SK-N-SH (cell line): ENCODE measurements around the gene TCN2. TPM values are rescaled to one million over a fixed set of nuclear protein-coding genes. Genes with fewer than 3 reads are reported as not detected.

Experiments used
- CTCF ChIA-PET: fragments of 300-600, 350-600 bp; formaldehyde crosslinking; extraction: SDS; loops from one replicate; lab custom pipeline; 2021; lab: Yijun Ruan, JAX
- POLR2A ChIA-PET: fragments of 350-600 bp; sonication (Branson Sonifier 250); formaldehyde crosslinking; extraction: SDS; loops from one replicate; lab custom pipeline; 2020; ENCODE audit warnings: antibody characterized with exemption, inconsistent platforms; lab: Yijun Ruan, JAX
- DNase-seq: peaks from one replicate; pipeline ENCODE4 v3.0.0; 2012
- H2AFZ ChIP-seq: fragments of 200-600 bp; sonication (generic); 2 replicates; pipeline ENCODE4 v1.8.1; 2016; ENCODE audit warnings: antibody characterized with exemption, mild to moderate bottlenecking, low read depth
- H3F3A ChIP-seq: fragments of 200-600 bp; sonication (generic); replicated peaks from 2 replicates; pipeline ENCODE3; 2016; ENCODE audit warnings: antibody characterized with exemption, mild to moderate bottlenecking; ENCODE audit not compliant: insufficient read depth
- H3K27ac ChIP-seq, 2 experiments: fragments of 200-500 bp in 1 of 2; fragments of 200-600 bp in 1 of 2; sonication (Bioruptor generic) in 1 of 2; sonication (generic), shearing (Covaris generic) in 1 of 2; 2 replicates each; pipeline versions ENCODE4 v1.5.1 to v1.6.1; 2014 to 2016; ENCODE audit warnings: low read depth in 2 of 2, inconsistent platforms in 1 of 2, low read length in 1 of 2, mild to moderate bottlenecking in 1 of 2, mixed read lengths in 1 of 2
- H3K27me3 ChIP-seq: fragments of 200-600 bp; sonication (generic), shearing (Covaris generic); 2 replicates; pipeline ENCODE4 v1.6.1; 2016; ENCODE audit warnings: mixed run types; ENCODE audit not compliant: insufficient read depth
- H3K36me3 ChIP-seq, 2 experiments: fragments of 200-500 bp in 1 of 2; fragments of 200-600 bp in 1 of 2; sonication (Bioruptor generic) in 1 of 2; sonication (generic) in 1 of 2; replicated peaks in 1 of 2; 2 replicates each; pipeline versions ENCODE3 to v1.5.1; 2014 to 2016; ENCODE audit warnings: low read length in 1 of 2, mild to moderate bottlenecking in 1 of 2; ENCODE audit not compliant: insufficient read depth in 2 of 2, control insufficient read depth in 1 of 2
- H3K4me1 ChIP-seq, 2 experiments: fragments of 200-500 bp in 1 of 2; fragments of 200-600 bp in 1 of 2; sonication (Bioruptor generic) in 1 of 2; sonication (generic), shearing (Covaris generic) in 1 of 2; 2 replicates each; pipeline versions ENCODE4 v1.5.1 to v1.6.1; 2014 to 2016; ENCODE audit warnings: low read depth in 1 of 2, low read length in 1 of 2, mixed run types in 1 of 2; ENCODE audit not compliant: insufficient read depth in 2 of 2, control insufficient read depth in 1 of 2
- H3K4me2 ChIP-seq: fragments of 200-600 bp; sonication (generic), shearing (Covaris generic); 2 replicates; pipeline ENCODE4 v1.6.1; 2017; ENCODE audit warnings: mixed run types
- H3K4me3 ChIP-seq, 2 experiments: fragments of 200-500 bp in 1 of 2; fragments of 200-600 bp in 1 of 2; sonication (Bioruptor generic) in 1 of 2; sonication (generic), shearing (Covaris generic) in 1 of 2; 2 replicates each; pipeline versions ENCODE4 v1.5.1 to v1.8.1; 2014 to 2016; ENCODE audit warnings: low read depth in 2 of 2, inconsistent platforms in 1 of 2, low read length in 1 of 2, mild to moderate bottlenecking in 1 of 2, mixed read lengths in 1 of 2, moderate library complexity in 1 of 2
- H3K79me2 ChIP-seq: fragments of 200-600 bp; sonication (generic); 2 replicates; pipeline ENCODE4 v1.8.1; 2017; ENCODE audit warnings: mild to moderate bottlenecking; ENCODE audit not compliant: insufficient read depth
- H3K9ac ChIP-seq: fragments of 200-600 bp; sonication (generic); 2 replicates; pipeline ENCODE4 v1.6.1; 2017; ENCODE audit warnings: mixed run types
- H3K9me2 ChIP-seq: fragments of 200-600 bp; sonication (generic); 2 replicates; pipeline ENCODE4 v1.6.1; 2017; ENCODE audit warnings: mixed run types
- H3K9me3 ChIP-seq: fragments of 200-600 bp; sonication (generic); 2 replicates; pipeline ENCODE4 v1.6.1; 2017; ENCODE audit warnings: mixed run types, mild to moderate bottlenecking, moderate library complexity
- H4K20me1 ChIP-seq: fragments of 200-600 bp; sonication (generic); 2 replicates; pipeline ENCODE4 v1.6.1; 2017; ENCODE audit warnings: mild to moderate bottlenecking, mixed run types; ENCODE audit not compliant: insufficient read depth
- CHD2 ChIP-seq: fragments of 150-350 bp; IDR thresholded peaks from 2 replicates; pipeline ENCODE4 v1.6.1; 2018; ENCODE audit warnings: low read length; ENCODE audit not compliant: partially characterized antibody
- EP300 ChIP-seq, 2 experiments: IDR thresholded peaks; 2 replicates each; pipeline versions ENCODE4 v1.4.0 to v1.6.1; 2012; ENCODE audit warnings: borderline replicate concordance in 1 of 2, low read depth in 1 of 2, low read length in 1 of 2
- EZH2phosphoT487 ChIP-seq: fragments of 200-600 bp; sonication (generic); IDR thresholded peaks from 2 replicates; pipeline ENCODE4 v1.6.1; 2017; ENCODE audit warnings: low read depth, mixed run types, mild to moderate bottlenecking, antibody characterized with exemption, moderate library complexity, borderline replicate concordance
- FOSL2 ChIP-seq: IDR thresholded peaks from 2 replicates; pipeline ENCODE4 v1.4.0; 2012; ENCODE audit warnings: low read depth, mild to moderate bottlenecking, moderate library complexity, borderline replicate concordance
- FOXJ3 ChIP-seq: sonication (generic); formaldehyde crosslinking; IDR thresholded peaks from 2 replicates; pipeline ENCODE4 v1.5.1; 2020; ENCODE audit warnings: mild to moderate bottlenecking, missing genetic modification reagents
- GABPA ChIP-seq: IDR thresholded peaks from 2 replicates; pipeline ENCODE4 v1.4.0; 2012; ENCODE audit warnings: low read depth, mild to moderate bottlenecking
- JUND ChIP-seq: IDR thresholded peaks from 2 replicates; pipeline ENCODE4 v1.4.0; 2012
- NFIC ChIP-seq: IDR thresholded peaks from 2 replicates; pipeline ENCODE4 v1.4.0; 2012; ENCODE audit warnings: borderline replicate concordance
- NRF1 ChIP-seq: IDR thresholded peaks from 2 replicates; pipeline ENCODE4 v1.6.1; 2012; ENCODE audit warnings: low read depth, mild to moderate bottlenecking, low read length
- RCOR1 ChIP-seq: fragments of 150-350 bp; IDR thresholded peaks from 2 replicates; pipeline ENCODE4 v1.6.1; 2017; ENCODE audit warnings: antibody characterized with exemption, low read length
- RXRA ChIP-seq: IDR thresholded peaks from 2 replicates; pipeline ENCODE4 v1.4.0; 2012; ENCODE audit warnings: low read depth, mild to moderate bottlenecking, borderline replicate concordance
- TAF1 ChIP-seq: IDR thresholded peaks from 2 replicates; pipeline ENCODE4 v1.6.1; 2012; ENCODE audit warnings: low read depth, mild to moderate bottlenecking, low read length, moderate library complexity, borderline replicate concordance
- YY1 ChIP-seq: IDR thresholded peaks from 2 replicates; pipeline ENCODE4 v1.4.0; 2012; ENCODE audit warnings: low read depth, mild to moderate bottlenecking
- whole genome bisulfite sequencing: methylation state at CpG from one replicate; pipeline ENCODE4 v1.1.6; 2017; ENCODE audit warnings: low lambda C conversion rate; 5-methylcytosine and 5-hydroxymethylcytosine counted together
- polyA plus RNA-seq, 3 experiments: library from polyadenylated mRNA; depleted of rRNA; stranded (reverse); fragments of >200 nt; gene quantifications; 2 replicates each; pipeline ENCODE4 v1.2.3, GENCODE V29; 2012
- TF ChIP-seq, protein P1 (sequence below): IDR thresholded peaks from 2 replicates; pipeline ENCODE4 v1.6.1; 2012; ENCODE audit warnings: mild to moderate bottlenecking, low read depth, low read length, moderate library complexity
- TF ChIP-seq, protein P2 (sequence below): IDR thresholded peaks from 2 replicates; pipeline ENCODE4 v1.4.0; 2012; ENCODE audit warnings: low read depth
- TF ChIP-seq, protein P3 (sequence below): fragments of 200-600 bp; sonication (generic); IDR thresholded peaks from 2 replicates; pipeline ENCODE4 v1.6.1; 2017; ENCODE audit warnings: antibody characterized with exemption, mild to moderate bottlenecking, moderate library complexity

The TCN2 gene
- polyA plus RNA-seq, 1 of the 3 experiments (the other 2 are of a cell fraction) = 4.1 TPM

DNA sequence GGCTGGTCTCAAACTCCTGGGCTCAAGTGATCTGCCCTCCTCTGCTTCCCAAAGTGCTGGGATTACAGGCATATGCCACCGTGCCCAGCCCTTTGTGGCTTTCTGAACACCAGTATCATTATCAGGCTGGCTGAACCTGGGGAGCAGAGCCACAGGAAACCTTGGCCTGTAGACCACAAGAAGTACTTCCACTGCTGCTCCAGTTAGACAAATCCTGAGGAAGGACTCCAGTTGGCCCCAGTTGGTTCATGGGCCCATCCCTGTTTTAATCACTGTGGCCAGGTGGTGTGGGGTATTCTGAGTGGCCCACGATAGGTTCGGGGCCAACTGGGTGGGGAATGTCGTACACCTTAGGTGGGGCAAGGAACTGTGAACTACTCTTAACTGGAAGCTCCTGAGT, 66.2 kb downstream of the TCN2 start:
- no peak overlapping the region for H3K9ac ChIP-seq
- no peak for DNase-seq
- CTCF ChIA-PET = interaction anchor here (1.4 kb wide), 1 partner anchor 38 kb away, joined by 7 read pairs; no protein-coding TSS in a partner anchor
- 73% methylated on average over 1 of the region's 4 CpGs for WGBS
- no peaks in the 10 kb centered on the region for H3K36me3 ChIP-seq
- no peaks in the 10 kb centered on the region for H4K20me1 ChIP-seq
- H3K9me2 ChIP-seq = no peaks in the 10 kb centered on the region
- H2AFZ ChIP-seq = no peak overlapping the region
- no peaks in the 10 kb centered on the region for H3K27me3 ChIP-seq
- H3K27ac ChIP-seq = no peak overlapping the region
- peaks cover 0 to 28% of the 10 kb centered on the region in 2 experiments; a peak in 1 of 4 replicates for H3K4me1 ChIP-seq
- TF ChIP-seq NFIC = no peak
- TF ChIP-seq JUND = no peak
- TF ChIP-seq FOXJ3 (CRISPR knock-in tag) = no peak
- no peak for TF ChIP-seq EP300 (IDR thresholded peaks at IDR 0.05; ENCODE audit: borderline replicate concordance in 1 of 2, low read depth in 1 of 2, low read length in 1 of 2)
- TF ChIP-seq, protein P1, sequence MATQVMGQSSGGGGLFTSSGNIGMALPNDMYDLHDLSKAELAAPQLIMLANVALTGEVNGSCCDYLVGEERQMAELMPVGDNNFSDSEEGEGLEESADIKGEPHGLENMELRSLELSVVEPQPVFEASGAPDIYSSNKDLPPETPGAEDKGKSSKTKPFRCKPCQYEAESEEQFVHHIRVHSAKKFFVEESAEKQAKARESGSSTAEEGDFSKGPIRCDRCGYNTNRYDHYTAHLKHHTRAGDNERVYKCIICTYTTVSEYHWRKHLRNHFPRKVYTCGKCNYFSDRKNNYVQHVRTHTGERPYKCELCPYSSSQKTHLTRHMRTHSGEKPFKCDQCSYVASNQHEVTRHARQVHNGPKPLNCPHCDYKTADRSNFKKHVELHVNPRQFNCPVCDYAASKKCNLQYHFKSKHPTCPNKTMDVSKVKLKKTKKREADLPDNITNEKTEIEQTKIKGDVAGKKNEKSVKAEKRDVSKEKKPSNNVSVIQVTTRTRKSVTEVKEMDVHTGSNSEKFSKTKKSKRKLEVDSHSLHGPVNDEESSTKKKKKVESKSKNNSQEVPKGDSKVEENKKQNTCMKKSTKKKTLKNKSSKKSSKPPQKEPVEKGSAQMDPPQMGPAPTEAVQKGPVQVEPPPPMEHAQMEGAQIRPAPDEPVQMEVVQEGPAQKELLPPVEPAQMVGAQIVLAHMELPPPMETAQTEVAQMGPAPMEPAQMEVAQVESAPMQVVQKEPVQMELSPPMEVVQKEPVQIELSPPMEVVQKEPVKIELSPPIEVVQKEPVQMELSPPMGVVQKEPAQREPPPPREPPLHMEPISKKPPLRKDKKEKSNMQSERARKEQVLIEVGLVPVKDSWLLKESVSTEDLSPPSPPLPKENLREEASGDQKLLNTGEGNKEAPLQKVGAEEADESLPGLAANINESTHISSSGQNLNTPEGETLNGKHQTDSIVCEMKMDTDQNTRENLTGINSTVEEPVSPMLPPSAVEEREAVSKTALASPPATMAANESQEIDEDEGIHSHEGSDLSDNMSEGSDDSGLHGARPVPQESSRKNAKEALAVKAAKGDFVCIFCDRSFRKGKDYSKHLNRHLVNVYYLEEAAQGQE = no peak
- TF ChIP-seq FOSL2 = no peak
- no peak for TF ChIP-seq RCOR1
- TF ChIP-seq RXRA = no peak
- no peak for TF ChIP-seq NRF1
- TF ChIP-seq, protein P2, sequence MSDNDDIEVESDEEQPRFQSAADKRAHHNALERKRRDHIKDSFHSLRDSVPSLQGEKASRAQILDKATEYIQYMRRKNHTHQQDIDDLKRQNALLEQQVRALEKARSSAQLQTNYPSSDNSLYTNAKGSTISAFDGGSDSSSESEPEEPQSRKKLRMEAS = no peak
- TF ChIP-seq YY1 = no peak
- no peak for TF ChIP-seq CHD2
- TF ChIP-seq, all 33 proteins: peak for 0
- POLR2A ChIA-PET = no interaction called here
- H3F3A ChIP-seq = no peaks in the 10 kb centered on the region
- H3K4me2 ChIP-seq = no peak overlapping the region
- no peak overlapping the region for H3K4me3 ChIP-seq
- H3K9me3 ChIP-seq = no peaks in the 10 kb centered on the region
- no peaks in the 10 kb centered on the region for H3K79me2 ChIP-seq

DNA sequence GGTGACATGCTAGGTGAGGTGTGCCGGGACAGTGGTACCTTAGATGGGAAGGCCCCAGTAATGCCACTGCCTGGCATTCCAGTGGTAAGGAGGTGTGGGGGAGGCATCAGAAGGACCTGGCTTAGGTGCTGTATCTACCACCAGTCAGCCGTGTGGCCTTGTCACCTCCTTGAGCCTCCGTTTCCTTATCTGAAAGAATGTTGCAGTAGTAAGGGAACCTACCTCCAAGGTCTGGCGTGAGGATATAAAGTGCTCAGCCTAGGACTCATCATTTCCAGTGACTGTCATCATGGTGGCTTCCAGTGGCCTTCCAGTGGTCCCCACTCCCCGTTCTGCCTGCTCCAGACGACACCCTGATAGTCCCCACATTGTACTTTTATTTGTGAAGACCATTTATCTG, 67.5 kb downstream of the TCN2 start:
- no peaks in the 10 kb centered on the region for H3K9me2 ChIP-seq
- ChIA-PET POLR2A (no interaction called here), CTCF (interaction anchor here (1.3 to 1.6 kb wide), 2 partner anchors 40 to 81 kb away, joined by 5 to 7 read pairs; no protein-coding TSS in a partner anchor)
- H4K20me1 ChIP-seq = no peaks in the 10 kb centered on the region
- H2AFZ ChIP-seq = no peak overlapping the region
- H3K79me2 ChIP-seq = no peaks in the 10 kb centered on the region
- no peak overlapping the region for H3K9ac ChIP-seq
- H3K4me2 ChIP-seq = no peak overlapping the region
- H3F3A ChIP-seq = no peaks in the 10 kb centered on the region
- no peaks in the 10 kb centered on the region for H3K9me3 ChIP-seq
- peak overlapping the region in 1 of 2 experiments; percentile 80; a peak in 1 of 4 replicates for H3K27ac ChIP-seq
- H3K4me1 ChIP-seq = peaks cover 0 to 25% of the 10 kb centered on the region in 2 experiments; a peak in 1 of 4 replicates
- no peak overlapping the region for H3K4me3 ChIP-seq
- WGBS = 91% methylated on average over 5 of the region's 6 CpGs
- H3K36me3 ChIP-seq = no peaks in the 10 kb centered on the region
- no peaks in the 10 kb centered on the region for H3K27me3 ChIP-seq
- DNase-seq = no peak
- TF ChIP-seq JUND = no peak
- TF ChIP-seq FOSL2 = no peak
- no peak for TF ChIP-seq TAF1
- TF ChIP-seq EZH2phosphoT487 = no peak
- no peak for TF ChIP-seq GABPA
- TF ChIP-seq, protein P1 = no peak
- TF ChIP-seq, protein P3, sequence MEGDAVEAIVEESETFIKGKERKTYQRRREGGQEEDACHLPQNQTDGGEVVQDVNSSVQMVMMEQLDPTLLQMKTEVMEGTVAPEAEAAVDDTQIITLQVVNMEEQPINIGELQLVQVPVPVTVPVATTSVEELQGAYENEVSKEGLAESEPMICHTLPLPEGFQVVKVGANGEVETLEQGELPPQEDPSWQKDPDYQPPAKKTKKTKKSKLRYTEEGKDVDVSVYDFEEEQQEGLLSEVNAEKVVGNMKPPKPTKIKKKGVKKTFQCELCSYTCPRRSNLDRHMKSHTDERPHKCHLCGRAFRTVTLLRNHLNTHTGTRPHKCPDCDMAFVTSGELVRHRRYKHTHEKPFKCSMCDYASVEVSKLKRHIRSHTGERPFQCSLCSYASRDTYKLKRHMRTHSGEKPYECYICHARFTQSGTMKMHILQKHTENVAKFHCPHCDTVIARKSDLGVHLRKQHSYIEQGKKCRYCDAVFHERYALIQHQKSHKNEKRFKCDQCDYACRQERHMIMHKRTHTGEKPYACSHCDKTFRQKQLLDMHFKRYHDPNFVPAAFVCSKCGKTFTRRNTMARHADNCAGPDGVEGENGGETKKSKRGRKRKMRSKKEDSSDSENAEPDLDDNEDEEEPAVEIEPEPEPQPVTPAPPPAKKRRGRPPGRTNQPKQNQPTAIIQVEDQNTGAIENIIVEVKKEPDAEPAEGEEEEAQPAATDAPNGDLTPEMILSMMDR = no peak
- TF ChIP-seq RXRA = no peak
- no peak for TF ChIP-seq YY1
- TF ChIP-seq EP300 (IDR thresholded peaks at IDR 0.05; ENCODE audit: borderline replicate concordance in 1 of 2, low read depth in 1 of 2, low read length in 1 of 2) = no peak
